C1 segment of cervical spinal cord (tissue), 14 donors: ENCODE measurements around the gene MAGEB3.
"Not testable (repeated sequence)": the region's sequence is repeated elsewhere in the genome, so short reads cannot be mapped to it uniquely, and the experiment has no call there.

Source experiments
- DNase-seq, 14 donors: peaks; one replicate each; lab custom pipeline; 2025; lab: John Stamatoyannopoulos, UW

MAGEB3 gene, protein sequence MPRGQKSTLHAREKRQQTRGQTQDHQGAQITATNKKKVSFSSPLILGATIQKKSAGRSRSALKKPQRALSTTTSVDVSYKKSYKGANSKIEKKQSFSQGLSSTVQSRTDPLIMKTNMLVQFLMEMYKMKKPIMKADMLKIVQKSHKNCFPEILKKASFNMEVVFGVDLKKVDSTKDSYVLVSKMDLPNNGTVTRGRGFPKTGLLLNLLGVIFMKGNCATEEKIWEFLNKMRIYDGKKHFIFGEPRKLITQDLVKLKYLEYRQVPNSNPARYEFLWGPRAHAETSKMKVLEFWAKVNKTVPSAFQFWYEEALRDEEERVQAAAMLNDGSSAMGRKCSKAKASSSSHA

DNA sequence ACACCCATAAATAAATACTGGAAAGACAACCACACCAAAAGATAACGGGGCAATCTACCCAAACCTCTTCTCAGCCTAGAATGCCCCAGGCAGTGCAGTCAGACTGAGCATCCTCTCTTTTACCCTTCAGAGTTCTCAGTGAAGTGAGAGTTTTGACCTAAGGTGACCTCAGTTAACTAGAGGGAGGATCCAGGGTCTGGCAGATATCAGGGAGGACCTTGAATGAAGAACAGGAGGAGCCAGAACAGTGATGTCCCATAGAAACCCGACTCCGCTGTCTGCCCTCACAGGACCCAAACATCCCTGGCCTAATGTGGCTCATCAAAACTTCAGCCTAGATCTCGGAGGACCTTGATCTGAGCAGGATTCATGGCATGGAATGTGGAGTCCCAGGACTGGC lies at the start of gene MAGEB3:
Gene MAGEB3, plus strand, starts transcription at position 263 of the 400 bp plus-strand sequence. CDS start 5,268 bp downstream, outside the sequence.
- DNase-seq: no peak

DNA sequence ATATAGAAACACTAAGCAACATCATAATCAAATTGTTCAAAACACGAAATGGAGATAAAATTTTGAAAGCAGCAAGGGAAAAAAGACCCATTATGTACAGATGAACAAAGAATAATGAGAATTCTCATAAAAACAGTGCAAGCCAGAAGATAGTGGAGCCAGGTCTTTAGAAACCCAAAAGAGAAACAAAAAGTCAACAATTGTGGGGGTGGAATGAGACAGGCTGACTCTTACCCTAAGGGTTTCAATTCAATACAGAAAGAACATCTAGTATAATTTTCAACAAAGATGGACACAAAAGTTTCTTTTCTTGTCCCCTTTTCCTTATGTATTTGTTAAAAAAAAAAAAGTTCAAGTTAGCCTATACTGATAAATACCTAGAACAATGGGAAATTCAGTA lies 49.1 kb upstream of the MAGEB3 start:
- no peak for DNase-seq

DNA sequence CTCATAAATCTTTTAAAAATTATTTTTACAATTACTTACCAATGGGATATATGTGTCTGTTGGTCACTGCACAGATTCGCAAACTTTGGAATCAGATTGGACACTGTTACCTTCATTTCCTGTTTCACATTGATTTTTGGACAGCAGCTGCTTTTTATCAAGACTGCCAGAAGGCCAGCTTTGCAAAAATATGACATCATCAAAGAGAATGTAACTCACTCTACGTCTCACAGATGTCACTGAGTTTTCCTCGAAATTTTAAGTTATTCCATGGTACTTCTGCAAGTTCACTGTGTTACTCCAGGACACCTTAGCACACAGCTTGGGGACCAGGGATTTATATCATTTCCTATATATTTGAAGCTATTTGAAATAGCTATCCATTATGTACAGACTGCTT lies 46.9 kb upstream of the MAGEB3 start:
- no peak for DNase-seq

DNA sequence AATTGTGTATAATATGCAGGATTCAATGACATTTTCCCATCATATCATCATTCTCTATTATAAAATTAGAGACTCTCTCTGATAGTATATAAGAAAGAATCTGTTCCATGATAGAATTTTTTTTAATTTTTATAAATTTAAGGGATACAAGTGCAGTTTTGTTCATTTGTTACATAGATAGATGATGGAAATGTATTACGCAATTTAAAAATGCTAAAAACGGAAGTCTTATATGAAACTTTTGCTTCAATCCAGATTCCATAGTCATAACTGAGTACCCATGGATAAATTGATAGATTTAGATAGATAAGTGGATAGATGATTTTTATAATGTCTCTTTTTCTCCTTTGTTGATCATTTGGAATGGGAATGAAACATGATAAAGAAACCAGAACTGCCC lies 40.0 kb upstream of the MAGEB3 start:
- no peak for DNase-seq

DNA sequence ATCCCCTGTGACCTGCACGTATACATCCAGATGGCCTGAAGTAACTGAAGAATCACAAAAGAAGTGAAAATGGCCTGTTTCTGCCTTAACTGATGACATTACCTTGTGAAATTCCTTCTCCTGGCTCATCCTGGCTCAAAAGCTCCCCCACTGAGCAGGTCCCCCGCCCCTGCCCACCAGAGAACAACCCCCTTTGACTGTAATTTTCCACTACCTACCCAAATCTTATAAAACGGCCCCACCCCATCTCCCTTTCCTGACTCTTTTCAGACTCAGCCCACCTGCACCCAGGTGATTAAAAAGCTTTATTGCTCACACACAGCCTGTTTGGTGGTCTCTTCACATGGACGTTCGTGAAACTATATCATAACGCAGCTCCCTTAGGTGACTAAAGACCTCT lies 36.5 kb upstream of the MAGEB3 start:
- not testable (repeated sequence) for DNase-seq

DNA sequence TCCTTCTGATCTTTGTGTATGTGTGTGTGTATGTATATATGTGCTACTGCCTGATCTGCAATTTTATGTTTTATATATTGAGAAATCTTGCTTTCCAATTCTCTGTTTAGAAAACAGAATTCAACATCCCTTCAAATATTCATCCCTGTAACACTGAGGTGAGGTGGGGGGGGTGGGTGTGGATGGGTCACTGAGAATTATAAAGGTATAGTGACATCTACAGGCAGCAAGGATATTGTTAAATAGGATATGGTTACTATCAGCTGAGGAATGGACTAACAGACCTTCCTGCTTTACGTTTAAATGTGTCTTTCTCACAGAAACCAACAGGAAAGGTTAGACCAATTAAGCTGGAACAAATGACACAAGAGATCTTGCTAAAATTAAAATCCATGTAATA lies 34.1 kb upstream of the MAGEB3 start:
- no peak for DNase-seq

DNA sequence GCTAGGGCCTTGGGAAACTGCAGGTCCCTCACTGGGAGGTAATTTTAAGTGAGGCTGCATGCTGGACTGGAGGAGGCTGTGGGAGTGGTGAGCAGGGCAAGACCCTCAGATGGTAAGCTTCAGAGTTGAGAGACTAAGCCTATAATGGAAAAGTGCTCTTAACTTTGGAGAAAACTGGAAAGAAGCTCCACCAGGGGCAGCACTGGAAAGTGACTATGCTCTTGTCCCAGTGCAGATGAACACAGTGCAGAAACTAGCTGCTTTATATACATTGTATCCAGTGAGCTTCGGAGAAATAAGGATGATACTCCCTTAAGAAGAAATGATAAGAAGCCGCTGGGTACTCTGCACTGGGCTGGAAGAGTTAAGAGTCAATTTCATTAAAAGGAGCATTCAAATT lies 18.3 kb upstream of the MAGEB3 start:
- no peak for DNase-seq

DNA sequence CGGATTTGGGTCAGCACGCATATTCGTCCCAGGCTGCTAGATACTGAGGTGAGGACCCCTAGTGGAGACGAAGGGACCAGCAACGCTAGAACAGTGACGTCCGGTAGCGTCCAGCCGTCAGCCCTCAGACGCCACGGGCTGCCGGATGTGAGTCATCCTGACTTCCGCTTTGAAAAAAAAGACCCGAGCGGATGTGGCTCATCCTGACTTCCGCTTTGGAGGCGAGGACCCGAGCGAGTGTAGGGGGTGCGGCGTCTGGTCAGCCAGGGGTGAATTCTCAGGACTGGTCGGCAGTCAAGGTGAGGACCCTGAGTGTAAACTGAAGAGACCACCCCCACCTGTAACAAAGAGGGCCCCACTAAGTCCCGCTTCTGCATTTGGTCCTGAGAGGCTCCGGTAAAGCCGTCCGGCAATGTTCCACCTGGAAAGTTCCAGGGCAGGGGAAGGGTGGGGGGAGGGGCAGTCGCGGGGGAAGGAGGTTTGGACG lies 15.1 kb upstream of the MAGEB3 start, which contains the start of gene MAGEB2:
Gene MAGEB2, plus strand, starts transcription at position 207 of the 487 bp plus-strand sequence. CDS start 3,018 bp downstream, outside the sequence.
- no peak for DNase-seq

DNA sequence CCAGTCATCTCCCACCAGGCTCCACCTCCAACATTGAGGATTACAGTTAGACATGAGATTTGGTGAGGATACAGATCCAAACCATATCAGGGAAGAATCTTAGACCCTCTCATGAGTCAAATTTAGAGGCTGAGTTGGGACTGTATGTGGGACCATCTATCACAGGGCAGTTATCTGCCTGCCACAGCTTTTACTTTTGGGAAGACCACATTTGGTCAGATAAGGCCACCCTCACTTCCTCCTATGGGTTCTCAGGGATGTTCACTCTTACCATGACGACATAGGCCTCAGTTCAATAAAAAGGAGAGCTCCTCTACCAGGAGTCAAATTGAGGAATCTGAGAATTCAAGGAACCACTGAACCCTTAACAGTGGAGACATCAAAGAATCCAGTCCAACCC lies 13.0 kb upstream of the MAGEB3 start:
- DNase-seq: no peak

DNA sequence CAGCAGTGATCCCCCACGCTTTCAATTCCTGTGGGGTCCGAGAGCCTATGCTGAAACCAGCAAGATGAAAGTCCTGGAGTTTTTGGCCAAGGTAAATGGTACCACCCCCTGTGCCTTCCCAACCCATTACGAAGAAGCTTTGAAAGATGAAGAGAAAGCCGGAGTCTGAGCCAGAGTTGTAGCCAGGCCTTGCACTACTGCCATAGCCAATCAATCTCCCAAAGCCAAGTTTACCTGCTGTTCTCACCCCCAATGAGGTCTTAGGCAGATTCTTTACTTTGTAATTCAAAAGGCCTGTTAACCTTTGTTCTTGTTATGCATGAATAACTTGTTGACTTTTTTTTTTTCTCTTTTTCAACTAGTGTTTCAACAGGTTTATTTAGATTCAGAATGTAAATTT lies 11.1 kb upstream of the MAGEB3 start:
- DNase-seq: no peak

DNA sequence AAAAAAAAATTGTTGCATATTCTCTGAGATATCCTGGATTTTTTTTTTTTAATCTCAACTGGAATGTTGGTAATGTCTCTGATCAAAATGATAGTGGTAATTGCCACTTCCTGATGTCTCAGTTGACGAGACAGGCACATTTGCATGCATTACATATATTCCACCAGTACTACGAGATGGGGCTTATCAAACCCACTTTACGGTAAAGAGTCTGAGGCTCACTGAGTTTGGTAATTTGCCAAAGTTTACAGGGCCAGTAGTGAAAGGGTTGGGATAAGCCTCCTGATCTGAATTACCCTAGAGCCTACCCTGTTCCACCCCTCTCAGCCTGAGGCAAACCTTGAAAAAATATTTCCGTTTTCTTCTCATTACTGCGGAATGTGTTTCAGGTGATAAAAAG lies 9.8 kb upstream of the MAGEB3 start:
- DNase-seq: no peak

DNA sequence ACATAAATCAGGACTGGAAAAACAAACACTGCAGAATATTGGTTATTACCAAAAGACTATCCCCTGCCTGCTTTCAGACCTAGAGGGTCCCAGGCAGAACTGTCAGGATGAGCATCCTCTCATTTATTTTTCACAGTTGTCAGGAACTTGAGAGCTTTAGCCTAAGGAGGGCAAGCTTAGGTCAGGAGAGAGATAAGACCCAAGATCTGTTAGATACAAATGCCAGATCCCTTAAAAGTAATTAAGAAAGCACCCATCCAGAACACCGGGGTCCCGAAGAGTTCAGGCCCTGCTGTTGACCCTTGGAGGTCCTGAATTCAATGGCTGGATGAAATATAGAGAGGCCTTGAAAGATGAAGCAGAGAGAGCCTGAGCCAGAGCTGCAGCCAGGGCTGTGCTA lies 5.9 kb upstream of the MAGEB3 start:
- no peak for DNase-seq

DNA sequence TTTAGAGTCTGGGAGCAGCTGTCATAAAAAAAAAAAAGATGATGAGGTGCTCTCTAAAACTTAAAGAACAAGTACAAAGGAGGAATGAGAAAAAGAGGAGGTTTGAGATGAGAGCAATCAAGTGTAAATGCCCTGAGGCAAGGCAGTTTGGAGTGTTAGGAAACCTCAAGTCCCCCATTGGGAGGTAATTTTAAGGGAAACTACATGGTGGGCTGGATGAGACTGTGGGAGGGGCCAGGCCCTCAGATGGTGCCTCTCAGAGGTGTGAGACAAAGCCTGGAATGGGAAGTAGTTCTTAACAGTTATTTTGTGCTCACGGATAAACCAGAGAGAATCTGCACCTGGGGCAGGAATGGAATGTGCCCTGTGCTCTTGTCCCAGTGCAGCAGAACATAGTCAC lies 1.9 kb upstream of the MAGEB3 start:
- DNase-seq: no peak

DNA sequence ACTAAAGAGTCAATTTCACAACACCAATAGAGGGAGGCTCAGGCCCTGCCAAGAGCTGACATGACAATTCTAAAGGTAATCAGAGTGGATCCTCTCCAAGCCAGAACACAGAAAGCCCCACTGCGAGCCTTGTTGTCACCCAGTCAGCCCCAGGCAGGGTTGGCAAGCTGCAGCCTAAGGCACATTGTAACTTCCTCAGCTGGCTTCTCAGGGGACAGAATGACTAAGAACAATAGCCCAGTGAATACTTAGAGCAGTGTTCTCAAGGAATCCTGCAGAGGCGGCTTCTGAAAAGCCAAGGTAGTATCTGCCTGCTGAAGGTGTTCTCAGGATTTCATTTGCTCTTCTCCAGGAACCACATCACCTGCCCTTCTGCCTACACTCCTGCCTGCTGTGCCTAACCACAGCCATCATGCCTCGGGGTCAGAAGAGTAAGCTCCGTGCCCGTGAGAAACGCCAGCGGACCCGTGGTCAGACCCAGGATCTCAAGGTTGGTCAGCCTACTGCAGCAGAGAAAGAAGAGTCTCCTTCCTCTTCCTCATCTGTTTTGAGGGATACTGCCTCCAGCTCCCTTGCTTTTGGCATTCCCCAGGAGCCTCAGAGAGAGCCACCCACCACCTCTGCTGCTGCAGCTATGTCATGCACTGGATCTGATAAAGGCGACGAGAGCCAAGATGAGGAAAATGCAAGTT lies 11.4 kb downstream of the MAGEB3 start, which contains the start of gene MAGEB4:
Gene MAGEB4, plus strand, starts transcription at position 277 of the 692 bp plus-strand sequence. Its CDS starts 136 bp downstream, at position 413.
- DNase-seq: no peak

DNA sequence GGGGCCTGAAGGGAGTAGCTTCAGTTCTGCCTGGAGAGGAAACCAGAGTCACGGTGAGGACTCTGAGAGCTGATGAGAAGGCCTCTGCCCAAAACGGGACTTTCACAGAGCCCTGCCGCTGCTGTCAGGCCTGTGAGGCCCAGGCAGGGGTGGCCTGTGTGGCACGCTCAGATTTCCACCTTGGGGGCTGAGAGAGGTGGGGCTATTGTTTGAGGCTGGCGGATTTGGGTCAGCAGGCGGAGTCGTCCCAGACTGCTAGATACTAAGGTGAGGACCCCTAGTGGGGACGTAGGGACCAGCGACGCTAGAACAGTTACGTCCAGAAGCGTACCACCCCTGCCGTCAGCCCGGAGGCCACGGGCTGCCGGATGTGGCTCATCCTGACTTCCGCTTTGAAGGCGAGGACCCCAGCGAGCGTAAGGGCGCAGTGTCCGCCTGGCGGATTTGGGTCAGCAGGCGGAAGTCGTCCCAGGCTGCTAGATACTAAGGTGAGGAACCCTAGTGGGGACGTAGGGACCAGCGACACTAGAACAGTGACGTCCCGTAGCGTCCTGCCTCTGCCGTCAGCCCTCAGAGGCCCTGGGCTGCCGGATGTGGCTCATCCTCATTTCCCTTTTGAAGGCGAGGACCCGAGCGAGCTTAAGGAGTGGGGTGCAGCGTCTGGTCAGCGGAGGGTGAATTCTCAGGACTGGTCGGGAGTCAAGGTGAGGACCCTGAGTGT lies 16.5 kb downstream of the MAGEB3 start, which contains the start of gene MAGEB1:
Gene MAGEB1, plus strand, starts transcription at position 378 of the 721 bp plus-strand sequence. CDS start 3,348 bp downstream, outside the sequence.
- no peak for DNase-seq

DNA sequence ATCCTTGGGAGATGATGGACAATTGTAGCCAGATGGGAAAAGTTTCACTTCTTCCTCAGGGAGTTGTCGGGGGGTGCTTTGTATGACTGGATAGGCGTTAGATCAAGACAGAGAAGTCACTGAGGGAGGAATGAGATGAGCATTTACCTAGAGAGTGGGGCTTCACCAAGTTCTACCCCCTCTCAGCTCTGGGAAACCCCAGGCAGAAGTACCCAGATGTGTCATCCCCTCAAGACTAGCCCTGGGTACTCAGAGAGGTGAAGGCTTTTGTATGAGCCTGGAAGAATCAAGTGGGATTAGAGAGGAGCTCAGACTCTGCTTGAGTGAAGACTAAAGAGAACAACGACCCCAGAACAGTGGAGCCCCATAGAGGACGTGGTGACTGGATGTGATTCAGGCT lies 18.4 kb downstream of the MAGEB3 start:
- DNase-seq: no peak

DNA sequence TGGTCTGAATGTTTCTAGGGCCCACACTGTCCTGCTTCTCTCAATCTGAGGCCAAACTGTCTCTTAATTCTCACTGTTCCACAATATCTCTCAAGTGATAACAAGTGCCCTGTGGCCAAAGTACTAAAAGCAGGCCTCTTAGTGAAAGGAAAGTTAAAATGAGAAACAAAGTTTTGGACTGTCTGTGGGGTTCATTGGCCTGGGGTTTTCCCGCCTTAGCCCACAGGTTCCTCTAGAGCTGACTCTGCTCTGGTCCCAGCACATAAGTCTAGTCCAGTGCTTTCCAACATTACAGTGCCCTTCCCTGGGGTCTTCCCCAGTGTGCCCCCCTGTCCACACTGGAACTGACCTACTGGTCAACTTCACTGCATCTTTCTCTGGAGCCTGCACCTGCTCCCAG lies 22.8 kb downstream of the MAGEB3 start:
- no peak for DNase-seq

DNA sequence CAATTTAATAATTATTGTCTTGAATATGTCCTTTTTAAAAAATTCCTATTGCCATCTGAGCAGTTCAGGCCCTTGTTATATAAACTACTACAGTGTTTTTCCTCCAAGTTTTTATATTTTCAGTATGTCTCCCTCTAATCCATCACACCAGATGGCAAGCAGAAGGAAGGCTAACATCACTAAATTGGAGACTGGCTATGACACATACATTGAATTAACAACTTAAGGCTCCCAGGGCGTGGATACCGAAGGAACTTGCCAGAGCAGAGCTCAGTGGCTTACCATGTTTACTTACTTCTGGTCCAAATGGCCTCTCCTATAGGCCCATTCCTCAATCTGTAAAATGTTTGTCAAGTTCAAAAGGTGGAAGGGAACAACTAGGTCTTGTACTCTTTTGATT lies 29.5 kb downstream of the MAGEB3 start:
- DNase-seq: no peak

DNA sequence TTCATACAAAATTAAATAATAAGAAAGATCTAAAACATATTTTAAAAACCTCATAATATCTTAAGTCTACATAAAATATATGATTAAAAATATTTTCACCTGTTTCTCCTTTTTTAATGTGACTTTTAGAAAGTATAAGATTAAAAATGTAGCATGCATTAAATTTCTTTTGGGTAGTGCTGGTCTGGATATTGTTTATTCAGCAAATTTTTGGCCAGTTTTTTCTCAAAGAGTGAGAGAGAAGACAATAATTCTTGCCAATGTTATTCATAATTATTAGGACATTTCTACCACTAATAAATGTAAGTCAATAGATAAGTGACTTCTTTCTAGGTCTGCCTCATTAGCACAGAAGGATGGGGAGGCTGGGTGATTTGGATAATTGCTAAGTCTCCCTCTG lies 30.6 kb downstream of the MAGEB3 start:
- DNase-seq: no peak

DNA sequence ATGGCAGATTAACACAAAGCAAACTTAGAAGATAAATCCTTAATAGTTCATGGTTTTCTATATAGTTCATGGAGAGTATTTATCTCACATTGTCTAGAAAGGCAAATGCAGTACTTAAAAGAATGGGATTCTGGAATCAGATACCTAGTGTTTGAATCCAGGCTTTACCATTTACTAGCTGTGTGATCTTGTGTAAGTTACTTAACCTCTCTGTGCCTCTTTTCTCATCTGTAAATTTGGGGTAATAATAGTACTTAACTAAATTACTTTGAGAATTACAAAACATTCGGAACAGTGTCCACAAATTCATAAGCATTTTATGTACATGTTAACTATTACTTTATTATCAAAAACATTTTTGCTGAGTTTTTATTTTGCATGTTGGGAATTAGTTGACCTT lies 32.3 kb downstream of the MAGEB3 start:
- DNase-seq: no peak

DNA sequence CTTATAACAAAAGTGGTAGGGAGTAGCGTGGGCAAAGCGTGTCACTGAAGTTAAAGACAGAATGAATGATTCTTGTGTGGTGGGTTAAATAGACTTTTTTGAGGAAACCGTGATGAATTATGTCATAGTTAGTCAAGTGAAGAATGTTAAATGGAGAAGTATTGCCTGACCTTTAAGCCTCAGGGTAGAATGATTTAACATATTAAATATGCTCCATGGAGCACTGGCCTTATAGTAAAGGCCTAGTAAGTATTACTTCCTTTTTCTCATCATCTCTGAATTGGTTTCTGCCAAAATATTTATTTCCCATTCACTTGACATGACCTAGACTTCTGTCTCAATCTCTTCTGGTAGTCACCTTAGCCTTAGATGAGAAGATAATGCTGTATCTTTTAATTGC lies 40.2 kb downstream of the MAGEB3 start:
- DNase-seq: no peak

DNA sequence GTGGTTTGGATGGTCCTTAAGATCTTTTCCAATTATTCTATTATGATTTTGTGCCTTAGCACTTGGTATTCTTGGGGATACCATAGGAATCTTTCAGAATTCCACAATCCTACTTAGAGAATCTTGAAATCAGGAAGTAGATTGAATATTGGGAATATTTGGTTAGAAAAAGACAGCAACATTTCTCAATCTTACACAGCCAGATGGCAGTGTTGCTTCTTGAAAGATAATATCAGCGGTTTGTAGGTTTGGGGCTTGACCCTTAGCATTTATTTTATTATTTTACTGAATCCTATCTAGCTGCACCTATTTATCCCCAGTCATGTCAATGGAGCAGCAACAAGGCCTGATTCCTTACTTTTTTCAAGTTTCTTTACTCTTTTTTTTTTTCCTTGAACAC lies 45.0 kb downstream of the MAGEB3 start:
- no peak for DNase-seq
